ENCODE measurements around the gene STAB2. TPM values are rescaled to one million over a fixed set of nuclear protein-coding genes. Genes with fewer than 3 reads are reported as not detected.

STAB2 gene
- total and polyA plus RNA-seq, 2 of the 8 experiments (the other 6 are each of a cell fraction or from before 2014, with no cell fraction given) = not detected

DNA sequence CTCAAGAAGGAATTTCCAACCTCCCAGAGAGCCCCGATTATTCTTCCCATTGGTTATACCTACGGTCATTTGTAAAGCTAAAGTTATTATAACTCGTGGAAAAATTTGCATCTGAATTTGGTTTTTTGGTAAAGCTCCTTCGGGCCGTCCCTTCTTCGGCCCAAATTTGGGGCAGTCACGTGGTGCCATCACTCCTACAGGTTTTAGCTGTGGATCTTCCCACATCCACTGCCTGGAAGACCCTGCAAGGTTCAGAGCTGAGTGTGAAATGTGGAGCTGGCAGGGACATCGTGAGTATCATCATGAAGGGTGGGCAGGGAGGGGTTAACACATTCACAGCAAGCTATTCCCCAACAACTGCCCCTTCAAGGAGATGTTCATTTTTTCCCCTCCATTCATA lies 148.2 kb downstream of the STAB2 start:
- TF ChIP-seq NANOG (IDR thresholded peaks at IDR 0.05; ENCODE audit: insufficient read depth, low read depth, low read length, poor library complexity, severe bottlenecking) = no peak
- TF ChIP-seq NRF1 (IDR thresholded peaks at IDR 0.05; ENCODE audit: low read depth, low read length) = no peak
- no peak for TF ChIP-seq CEBPB (IDR thresholded peaks at IDR 0.05; ENCODE audit: low read depth, low read length)
- TF ChIP-seq BRCA1 (IDR thresholded peaks at IDR 0.05; ENCODE audit: low read depth, low read length) = no peak
- no peak for TF ChIP-seq RAD21 (IDR thresholded peaks at IDR 0.05 in 1 of 2, conservative IDR thresholded peaks at IDR 0.05 in 1 of 2; ENCODE audit: low read depth in 2 of 2, low read length in 2 of 2)
- TF ChIP-seq POU5F1 (IDR thresholded peaks at IDR 0.05; ENCODE audit: low read depth, low read length) = no peak
- TF ChIP-seq SIRT6 (IDR thresholded peaks at IDR 0.05; ENCODE audit: low read length) = no peak
- no peak for TF ChIP-seq CREB1 (IDR thresholded peaks at IDR 0.05)
- H2BK15ac ChIP-seq (ENCODE audit: low read length) = no peak overlapping the region
- no peaks in the 10 kb centered on the region for H3K79me2 ChIP-seq (ENCODE audit: control insufficient read depth in 1 of 2, insufficient read depth in 2 of 2, low read length in 2 of 2)
- H3K4ac ChIP-seq (replicated peaks; ENCODE audit: insufficient read length, low read depth, low read length) = no peak overlapping the region
- no peaks in the 10 kb centered on the region; a peak in 1 of 7 replicates for H3K27me3 ChIP-seq (replicated peaks in 1 of 4; ENCODE audit: control insufficient read depth in 3 of 4, extremely low read depth in 1 of 4, insufficient read depth in 3 of 4, low read length in 3 of 4)
- H4K91ac ChIP-seq (replicated peaks; ENCODE audit: insufficient read length, low read length) = no peak overlapping the region
- no peak overlapping the region for H3K4me2 ChIP-seq (ENCODE audit: insufficient read depth in 1 of 2, low read depth in 2 of 2, low read length in 2 of 2)
- H3K27ac ChIP-seq (ENCODE audit: low read depth, low read length) = no peak overlapping the region
- H2BK120ac ChIP-seq (replicated peaks; ENCODE audit: low read depth, low read length) = no peak overlapping the region
- H2AK5ac ChIP-seq (ENCODE audit: low read depth, low read length) = no peak overlapping the region
- H3K36me3 ChIP-seq (ENCODE audit: control insufficient read depth in 2 of 4, insufficient read depth in 4 of 4, low read length in 3 of 4) = no peaks in the 10 kb centered on the region
- 84% methylated on average over 8 of the region's 8 CpGs; no CpG with 5 or more reads in 1 of the 2 experiments for WGBS, 2 experiments (ENCODE audit: extremely low coverage in 1 of 2, insufficient coverage in 1 of 2, insufficient read length in 1 of 2, insufficient replicate concordance in 2 of 2, low coverage in 1 of 2, low lambda C conversion rate in 2 of 2, missing lambda C conversion rate in 1 of 2)
- no peak overlapping the region for H3K4me3 ChIP-seq (ENCODE audit: extremely low read depth in 1 of 4, insufficient read depth in 2 of 4, low read depth in 3 of 4, low read length in 4 of 4)
- no peak overlapping the region for H3K18ac ChIP-seq (ENCODE audit: extremely low read depth, low read length)
- DNase-seq (ENCODE audit: low read depth in 1 of 2, low spot score in 2 of 2) (no peak), FAIRE-seq (no peak)
- H3K14ac ChIP-seq (ENCODE audit: insufficient read length) = no peak overlapping the region
- no peaks in the 10 kb centered on the region; the same call in 1 of the 2 replicates for H3K23me2 ChIP-seq (ENCODE audit: low read depth, low read length)
- H3K56ac ChIP-seq (replicated peaks; ENCODE audit: insufficient read length, low read depth, low read length) = no peak overlapping the region
- CTCF ChIA-PET (ENCODE audit: partially characterized antibody) = interaction anchor here (1.0 to 1.2 kb wide), 2 partner anchors 9 to 17 kb away, joined by 3 read pairs; no protein-coding TSS in a partner anchor
- no peaks in the 10 kb centered on the region for H4K20me1 ChIP-seq (replicated peaks in 1 of 2; ENCODE audit: control insufficient read depth in 1 of 2, insufficient read depth in 2 of 2, low read length in 2 of 2)
- no peak overlapping the region for H3K23ac ChIP-seq (ENCODE audit: insufficient read length)
- no peak overlapping the region for H4K5ac ChIP-seq (ENCODE audit: insufficient read length, low read depth, low read length)
- POLR2A ChIA-PET (ENCODE audit: partially characterized antibody) = no interaction called here
- H4K8ac ChIP-seq (ENCODE audit: extremely low read depth, insufficient read depth, low read length) = no peak overlapping the region
- peaks cover 5 to 12% of the 10 kb centered on the region in 2 experiments; a peak in 1 of 4 replicates for H3K9me3 ChIP-seq (ENCODE audit: insufficient read depth in 2 of 2, low read depth in 1 of 2, low read length in 1 of 2)
- no peak overlapping the region for H2BK12ac ChIP-seq (ENCODE audit: low read depth, low read length)
- no peak overlapping the region for H3K9ac ChIP-seq (replicated peaks in 1 of 4; ENCODE audit: extremely low read depth in 1 of 4, low read depth in 3 of 4, low read length in 3 of 4)
- no peak overlapping the region for H2BK5ac ChIP-seq (ENCODE audit: low read depth, low read length)
- H3K4me1 ChIP-seq (replicated peaks in 1 of 4; ENCODE audit: control insufficient read depth in 3 of 4, insufficient read depth in 4 of 4, low read length in 3 of 4) = no peaks in the 10 kb centered on the region
- H2BK20ac ChIP-seq (ENCODE audit: low read length) = no peak overlapping the region
- H2AFZ ChIP-seq (ENCODE audit: low read length) = no peak overlapping the region
- H3K79me1 ChIP-seq (ENCODE audit: low read depth, low read length) = no peaks in the 10 kb centered on the region
